ENCODE data around the gene EDNRA. TPM values are rescaled to one million over a fixed set of nuclear protein-coding genes. Genes with fewer than 3 reads are reported as not detected.

The EDNRA gene
- total and polyA plus RNA-seq, 2 donors (not counting 3 experiments of a cell fraction or from before 2014, with no cell fraction given) = 0.01 TPM; not detected in 1

DNA sequence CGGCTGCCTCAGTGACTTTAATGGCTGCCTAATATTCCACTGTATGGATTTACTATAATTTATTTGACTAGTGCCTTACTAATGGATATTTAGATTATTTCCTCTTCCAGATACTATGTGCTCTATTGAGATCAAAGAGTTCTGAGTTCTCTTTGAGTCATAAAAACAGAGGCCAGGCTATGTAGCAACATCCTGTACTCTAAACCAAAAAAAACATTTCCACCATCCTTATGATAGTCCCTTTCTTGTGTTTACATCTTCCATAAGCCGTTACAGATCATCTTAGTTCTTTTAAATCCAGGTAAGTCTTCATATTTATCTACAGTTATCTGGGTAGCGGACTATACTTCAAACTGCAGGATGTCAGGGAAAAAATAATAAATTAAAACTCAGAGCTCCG lies 79.7 kb downstream of the EDNRA start:
- POLR2A ChIA-PET = no interaction called here
- intact Hi-C loops (cut with micrococcal nuclease) (no loop called here), dilution Hi-C loops (cut with MboI; ENCODE audit: extremely low pct_ligation_motif_present, low sequenced_read_pairs) (no loop called here)
- H3K4me2 ChIP-seq (ENCODE audit: insufficient read depth, low read length) = no peak overlapping the region
- no peaks in the 10 kb centered on the region for H3K9me3 ChIP-seq (replicated peaks; ENCODE audit: control insufficient read depth, insufficient read depth, low read length)
- H3K9me1 ChIP-seq (replicated peaks; ENCODE audit: control insufficient read depth, extremely low read depth, insufficient read depth, low read length) = no peaks in the 10 kb centered on the region
- H3K27ac ChIP-seq (ENCODE audit: insufficient read depth, low read depth, low read length) = no peak overlapping the region
- no TSS peak for BruUV-seq (replicated peaks)
- H3K79me2 ChIP-seq (ENCODE audit: control insufficient read depth, insufficient read depth, low read length) = no peaks in the 10 kb centered on the region
- no peaks in the 10 kb centered on the region for H3K36me3 ChIP-seq (ENCODE audit: control insufficient read depth in 2 of 2, extremely low read depth in 1 of 2, insufficient read depth in 2 of 2, low read length in 2 of 2)
- H3K27me3 ChIP-seq (ENCODE audit: control insufficient read depth in 2 of 2, insufficient read depth in 2 of 2, low read length in 2 of 2) = peaks cover 0 to 1% of the 10 kb centered on the region in 2 experiments
- H4K20me1 ChIP-seq (replicated peaks; ENCODE audit: control insufficient read depth, extremely low read depth, insufficient read depth, low read length) = no peaks in the 10 kb centered on the region
- no peak overlapping the region for H3K9ac ChIP-seq (replicated peaks; ENCODE audit: extremely low read depth, insufficient read depth, low read length)
- TF ChIP-seq POLR2A (IDR thresholded peaks at IDR 0.05; ENCODE audit: low read depth, low read length) (no peak), FOS (IDR thresholded peaks at IDR 0.05; ENCODE audit: borderline replicate concordance, insufficient read depth, low read length) (peak; percentile 25)
- DNase-seq (ENCODE audit: low read depth, low spot score) (no peak), FAIRE-seq (no peak)
- no peak overlapping the region for H3K4me3 ChIP-seq (replicated peaks in 1 of 3; ENCODE audit: insufficient read depth in 1 of 3, low read depth in 1 of 3, low read length in 3 of 3)
- no peaks in the 10 kb centered on the region for H3K4me1 ChIP-seq (ENCODE audit: control insufficient read depth, extremely low read depth, insufficient read depth, low read length)
- CTCF ChIA-PET = interaction anchor here (0.7 to 1.2 kb wide), 2 partner anchors 14 to 399 kb away, joined by 3 read pairs; no protein-coding TSS in a partner anchor
- H2AFZ ChIP-seq (ENCODE audit: low read depth, low read length) = no peak overlapping the region

DNA sequence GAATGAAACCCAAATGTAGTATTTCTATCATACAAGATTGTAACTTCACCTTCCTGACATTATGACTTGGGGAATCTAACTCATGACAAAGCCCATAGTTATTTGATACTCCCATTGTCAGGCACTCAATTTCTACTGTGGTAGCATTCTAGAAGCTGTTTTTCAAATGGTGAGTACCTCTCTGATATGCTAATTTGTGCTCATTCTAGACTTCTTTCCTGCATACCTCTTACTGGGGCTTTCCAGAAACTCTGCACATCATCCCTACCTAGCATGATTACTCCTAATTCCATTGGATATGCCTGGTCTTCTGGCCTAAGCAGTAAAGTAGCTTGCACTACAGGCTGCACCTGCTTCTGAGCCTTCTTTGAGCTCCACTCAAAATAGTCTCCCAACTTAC lies 85.9 kb downstream of the EDNRA start:
- FAIRE-seq (no peak), DNase-seq (ENCODE audit: low read depth, low spot score) (no peak)
- no peaks in the 10 kb centered on the region for H3K9me1 ChIP-seq (replicated peaks; ENCODE audit: control insufficient read depth, extremely low read depth, insufficient read depth, low read length)
- H3K4me3 ChIP-seq (replicated peaks in 1 of 3; ENCODE audit: insufficient read depth in 1 of 3, low read depth in 1 of 3, low read length in 3 of 3) = no peak overlapping the region
- H2AFZ ChIP-seq (ENCODE audit: low read depth, low read length) = no peak overlapping the region
- no peaks in the 10 kb centered on the region for H3K4me1 ChIP-seq (ENCODE audit: control insufficient read depth, extremely low read depth, insufficient read depth, low read length)
- no peak overlapping the region for H3K27ac ChIP-seq (ENCODE audit: insufficient read depth, low read depth, low read length)
- intact Hi-C loops (cut with micrococcal nuclease) (no loop called here), dilution Hi-C loops (cut with MboI; ENCODE audit: extremely low pct_ligation_motif_present, low sequenced_read_pairs) (no loop called here)
- H3K9me3 ChIP-seq (replicated peaks; ENCODE audit: control insufficient read depth, insufficient read depth, low read length) = no peaks in the 10 kb centered on the region
- H3K4me2 ChIP-seq (ENCODE audit: insufficient read depth, low read length) = no peak overlapping the region
- no peaks in the 10 kb centered on the region for H3K79me2 ChIP-seq (ENCODE audit: control insufficient read depth, insufficient read depth, low read length)
- H3K9ac ChIP-seq (replicated peaks; ENCODE audit: extremely low read depth, insufficient read depth, low read length) = no peak overlapping the region
- CTCF ChIA-PET = interaction anchor here (1.1 to 2.1 kb wide), 2 partner anchors 48 to 406 kb away, joined by 3 to 7 read pairs; no protein-coding TSS in a partner anchor
- POLR2A ChIA-PET = interaction anchor here (0.6 kb wide), 1 partner anchor 43 kb away, joined by 8 read pairs; no protein-coding TSS in a partner anchor
- H4K20me1 ChIP-seq (replicated peaks; ENCODE audit: control insufficient read depth, extremely low read depth, insufficient read depth, low read length) = no peaks in the 10 kb centered on the region
- H3K36me3 ChIP-seq (ENCODE audit: control insufficient read depth in 2 of 2, extremely low read depth in 1 of 2, insufficient read depth in 2 of 2, low read length in 2 of 2) = no peaks in the 10 kb centered on the region
- H3K27me3 ChIP-seq (ENCODE audit: control insufficient read depth in 2 of 2, insufficient read depth in 2 of 2, low read length in 2 of 2) = peaks cover 10 to 13% of the 10 kb centered on the region in 2 experiments
- TF ChIP-seq, protein P1, sequence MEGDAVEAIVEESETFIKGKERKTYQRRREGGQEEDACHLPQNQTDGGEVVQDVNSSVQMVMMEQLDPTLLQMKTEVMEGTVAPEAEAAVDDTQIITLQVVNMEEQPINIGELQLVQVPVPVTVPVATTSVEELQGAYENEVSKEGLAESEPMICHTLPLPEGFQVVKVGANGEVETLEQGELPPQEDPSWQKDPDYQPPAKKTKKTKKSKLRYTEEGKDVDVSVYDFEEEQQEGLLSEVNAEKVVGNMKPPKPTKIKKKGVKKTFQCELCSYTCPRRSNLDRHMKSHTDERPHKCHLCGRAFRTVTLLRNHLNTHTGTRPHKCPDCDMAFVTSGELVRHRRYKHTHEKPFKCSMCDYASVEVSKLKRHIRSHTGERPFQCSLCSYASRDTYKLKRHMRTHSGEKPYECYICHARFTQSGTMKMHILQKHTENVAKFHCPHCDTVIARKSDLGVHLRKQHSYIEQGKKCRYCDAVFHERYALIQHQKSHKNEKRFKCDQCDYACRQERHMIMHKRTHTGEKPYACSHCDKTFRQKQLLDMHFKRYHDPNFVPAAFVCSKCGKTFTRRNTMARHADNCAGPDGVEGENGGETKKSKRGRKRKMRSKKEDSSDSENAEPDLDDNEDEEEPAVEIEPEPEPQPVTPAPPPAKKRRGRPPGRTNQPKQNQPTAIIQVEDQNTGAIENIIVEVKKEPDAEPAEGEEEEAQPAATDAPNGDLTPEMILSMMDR (IDR thresholded peaks at IDR 0.05; ENCODE audit: extremely low read depth in 1 of 2, insufficient read depth in 1 of 2, low read depth in 1 of 2, low read length in 2 of 2) = no peak
- TF ChIP-seq JUN (IDR thresholded peaks at IDR 0.05; ENCODE audit: borderline replicate concordance, insufficient read depth, insufficient read length, low read depth) (no peak), POLR2A (IDR thresholded peaks at IDR 0.05; ENCODE audit: low read depth, low read length) (no peak), POLR2AphosphoS5 (IDR thresholded peaks at IDR 0.05; ENCODE audit: insufficient read depth, low read depth, low read length) (no peak), FOS (IDR thresholded peaks at IDR 0.05; ENCODE audit: borderline replicate concordance, insufficient read depth, low read length) (no peak), EZH2 (IDR thresholded peaks at IDR 0.05; ENCODE audit: borderline replicate concordance, low read depth, low read length, severe bottlenecking) (no peak)
- TF ChIP-seq, protein P2, sequence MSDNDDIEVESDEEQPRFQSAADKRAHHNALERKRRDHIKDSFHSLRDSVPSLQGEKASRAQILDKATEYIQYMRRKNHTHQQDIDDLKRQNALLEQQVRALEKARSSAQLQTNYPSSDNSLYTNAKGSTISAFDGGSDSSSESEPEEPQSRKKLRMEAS (IDR thresholded peaks at IDR 0.05; ENCODE audit: insufficient read depth, insufficient read length) = no peak
- BruUV-seq (replicated peaks) = no TSS peak
